HPDE6-E6E7 (cell line): ENCODE results near the gene RALGPS1.

Experiments used
- DNase-seq: peaks from one replicate; pipeline ENCODE4 v3.0.0; 2011; ENCODE audit warnings: missing footprints; ENCODE audit errors: extremely low spot score

RALGPS1 gene

GRCh38 chr9:127224178-127224882 is 309.7 kb downstream of the RALGPS1 start:
- DNase-seq = peak; percentile 92

DNA sequence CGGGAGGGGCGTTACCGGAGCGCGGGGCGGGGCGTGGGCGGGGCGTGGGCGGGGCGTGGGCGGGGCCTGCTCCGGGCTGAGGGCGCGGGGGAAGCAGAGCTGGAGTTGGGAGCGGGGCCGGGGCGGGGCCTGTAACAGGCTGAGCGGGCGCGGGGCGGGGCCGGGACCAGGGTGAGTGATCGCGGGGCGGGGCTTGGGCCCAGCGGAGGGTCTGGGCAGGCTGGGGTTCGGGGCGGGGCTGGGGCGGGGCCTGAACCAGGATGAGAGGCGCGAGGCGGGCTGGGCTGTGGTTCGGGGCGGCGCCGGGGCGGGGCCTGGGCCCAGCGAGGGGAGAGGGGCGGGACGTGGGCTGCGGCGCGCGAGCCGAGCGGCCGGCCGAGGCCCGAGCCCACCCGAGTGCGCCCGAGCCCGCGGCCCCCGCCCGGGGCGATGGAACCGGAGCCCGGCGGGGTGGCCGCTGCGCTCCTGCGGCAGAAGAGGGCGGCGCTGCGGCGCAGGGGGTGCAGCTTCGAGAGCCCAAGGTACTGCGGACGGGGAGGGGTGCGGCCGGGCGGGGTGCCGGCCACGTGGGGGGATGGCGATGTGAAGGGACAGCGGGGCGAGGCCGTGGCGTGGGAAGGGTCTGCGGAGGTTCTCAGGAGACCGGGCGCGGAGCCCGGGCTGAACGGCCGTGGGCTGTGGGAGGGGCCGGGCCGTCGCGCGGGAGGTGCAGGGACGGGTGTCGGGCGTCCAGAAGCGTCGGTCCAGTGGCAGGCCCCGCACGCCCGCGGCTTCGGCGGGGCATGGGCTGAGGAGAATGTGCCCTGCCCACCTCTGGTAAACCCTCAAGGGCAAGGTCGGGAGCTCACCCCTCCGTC is 310.5 kb downstream of the RALGPS1 start:
- DNase-seq = peak; percentile 98

DNA sequence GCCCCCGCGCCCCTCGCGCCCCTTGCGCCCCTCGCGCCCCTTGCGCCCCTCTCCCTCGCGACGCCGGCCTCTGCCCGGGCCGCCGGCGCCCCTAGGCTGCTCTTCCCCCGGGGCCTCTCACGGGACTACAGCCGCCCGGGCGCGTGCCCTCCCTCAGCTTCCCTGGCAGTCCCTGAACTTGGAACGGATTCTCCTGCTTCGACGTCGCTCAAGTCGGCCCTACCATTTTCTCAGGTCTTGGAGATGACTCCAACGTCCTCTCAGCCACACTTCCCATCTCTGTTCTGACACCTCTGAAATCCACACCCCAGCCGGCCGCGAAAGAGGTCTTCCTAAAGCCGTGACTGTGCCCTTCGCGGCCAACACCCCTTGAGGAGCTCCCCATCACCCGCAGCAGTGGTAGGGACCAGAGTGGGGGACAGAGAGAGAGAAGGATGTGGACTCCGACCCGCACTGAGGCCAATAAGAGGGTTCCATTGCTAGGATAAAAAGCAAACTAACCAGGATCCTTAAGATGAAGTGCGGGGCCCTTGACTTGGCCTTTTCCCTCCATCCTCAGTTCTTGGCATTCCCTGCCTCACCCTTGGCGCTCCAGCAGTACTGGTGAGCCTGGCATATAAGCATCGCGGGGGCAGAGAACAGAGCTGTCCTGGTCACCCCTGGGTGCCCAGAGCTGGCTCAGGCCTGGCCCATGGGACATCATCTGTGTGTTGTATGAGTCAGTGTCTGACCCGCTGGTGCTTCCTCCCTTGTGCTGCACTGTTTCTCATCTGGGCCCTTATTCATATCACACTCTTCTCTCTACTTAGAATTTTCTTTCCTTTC is 311.4 kb downstream of the RALGPS1 start:
- no peak for DNase-seq

GRCh38 chr9:127229691-127230417 is 315.3 kb downstream of the RALGPS1 start:
- DNase-seq = no peak

GRCh38 chr9:127231666-127232065 is 317.1 kb downstream of the RALGPS1 start:
- no peak for DNase-seq

DNA sequence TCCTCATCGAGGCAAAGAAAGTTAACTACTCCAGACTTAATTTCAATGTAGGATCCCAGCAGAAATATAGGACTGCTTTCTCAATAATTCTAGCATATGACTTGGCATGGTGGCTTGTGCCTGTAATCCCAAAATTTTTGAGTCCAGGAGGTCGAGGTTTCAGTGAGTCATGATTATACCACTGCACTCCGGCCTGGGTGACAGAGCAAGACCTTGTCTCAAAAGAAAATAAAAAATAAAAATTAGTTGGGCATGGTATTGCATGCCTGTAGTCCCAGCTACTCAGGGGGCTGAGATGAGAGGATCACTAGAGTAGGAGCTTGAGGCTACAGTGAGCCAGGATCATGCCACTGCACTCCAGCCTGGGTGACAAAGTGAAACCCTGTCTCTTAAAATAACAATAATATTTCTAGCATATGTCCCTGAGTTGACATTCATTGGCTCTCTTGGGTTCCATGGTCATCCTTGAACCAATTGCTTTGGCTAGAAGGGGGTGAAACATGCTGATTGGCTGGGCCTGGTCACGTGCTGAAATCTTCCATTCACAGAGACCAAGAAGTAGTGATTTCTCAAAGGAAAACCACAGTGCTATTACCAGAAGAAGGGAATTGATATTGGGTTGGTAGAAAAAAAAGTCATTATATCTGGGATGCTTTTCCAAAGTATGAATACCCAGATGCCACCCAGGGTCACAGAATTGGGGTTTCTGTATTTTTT is 318.4 kb downstream of the RALGPS1 start:
- no peak for DNase-seq

- DNase-seq = no peak
Measured at GRCh38 chr9:127233550-127233949, 319.0 kb downstream of the RALGPS1 start.

DNA sequence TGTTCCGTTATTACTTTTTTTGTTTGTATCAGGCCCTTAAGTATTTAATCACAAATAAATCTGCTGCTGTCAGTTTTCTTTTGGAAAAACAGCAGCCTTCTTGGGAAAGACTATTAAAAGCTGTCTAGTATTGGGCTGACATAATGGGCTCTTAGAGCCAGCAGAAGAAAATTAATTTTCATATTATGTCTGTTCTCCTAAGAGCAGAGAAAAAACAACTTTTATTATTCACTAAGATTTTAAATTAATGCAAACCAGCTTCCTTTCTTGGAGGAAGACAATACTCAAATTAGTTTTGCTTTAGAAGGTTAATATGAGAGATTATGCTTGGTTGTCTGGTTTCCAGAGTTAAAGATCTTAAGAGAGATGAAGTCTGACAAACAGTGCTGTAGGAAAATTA is 319.4 kb downstream of the RALGPS1 start:
- no peak for DNase-seq

DNA sequence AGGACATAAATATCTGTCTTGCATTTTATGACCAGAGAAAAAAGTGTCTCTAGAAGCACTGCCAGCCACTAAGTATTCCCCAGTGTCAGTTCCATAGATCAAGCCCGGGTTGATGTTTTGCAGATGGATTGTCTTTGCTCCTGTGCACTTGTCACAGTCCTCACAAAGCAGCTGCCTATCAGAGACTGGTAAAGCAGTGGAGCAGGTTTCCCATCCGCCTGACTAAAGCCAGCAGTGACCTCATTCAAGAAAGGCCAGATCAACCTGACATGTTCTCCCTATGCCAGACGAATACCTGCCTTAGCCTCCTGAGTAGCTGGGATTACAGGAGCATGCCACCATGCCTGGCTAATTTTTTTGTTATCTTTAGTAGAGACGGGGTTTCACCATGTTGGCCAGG is 323.2 kb downstream of the RALGPS1 start:
- DNase-seq = no peak

GRCh38 chr9:127241354-127241753 is 326.8 kb downstream of the RALGPS1 start:
- no peak for DNase-seq

GRCh38 chr9:127244609-127245601 is 330.3 kb downstream of the RALGPS1 start:
- peak; percentile 98 for DNase-seq

DNA sequence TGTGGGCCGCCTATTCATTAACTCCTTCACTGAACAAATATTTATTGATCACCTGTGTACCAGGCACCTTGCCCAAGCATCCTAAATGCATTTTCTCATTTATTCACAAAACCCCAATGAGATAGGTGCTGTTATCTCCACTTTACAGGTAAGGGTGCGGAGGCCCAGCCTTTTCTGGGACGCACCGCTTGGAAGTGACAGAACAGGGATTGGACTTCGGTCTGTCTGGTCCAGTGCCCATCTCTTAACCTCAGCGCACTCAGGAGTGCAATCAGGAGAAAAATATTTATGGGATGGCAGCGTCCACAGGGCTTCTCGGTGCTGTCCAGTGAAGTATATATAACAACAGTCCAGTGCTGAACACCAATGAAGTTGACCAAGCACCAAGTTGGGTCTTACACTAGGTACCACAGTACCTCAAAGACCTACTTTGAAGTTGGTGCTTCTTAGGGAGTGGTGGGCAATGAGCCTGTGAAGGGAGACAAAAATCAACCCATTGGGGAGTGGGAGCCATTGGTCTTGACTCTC is 331.1 kb downstream of the RALGPS1 start:
- DNase-seq = no peak

DNA sequence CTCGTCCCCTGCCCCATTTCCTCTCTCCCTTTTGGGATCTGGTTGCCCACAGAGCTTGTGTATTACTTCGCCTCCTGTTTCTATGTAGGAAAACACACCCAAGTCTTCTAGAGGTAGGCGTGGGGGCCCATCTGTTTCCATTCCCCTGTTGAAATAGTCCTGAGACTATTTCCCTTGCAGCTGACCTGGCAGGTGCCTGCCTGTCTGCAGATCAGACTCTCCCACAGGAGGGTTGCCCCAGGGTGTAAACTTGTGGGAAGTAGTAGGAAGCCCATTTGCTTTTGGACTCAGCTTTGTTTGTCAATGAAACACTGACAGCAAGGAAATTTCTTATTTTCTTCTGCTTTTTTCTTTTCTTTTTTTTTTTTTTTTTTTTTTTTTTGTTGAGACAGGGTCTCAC is 333.7 kb downstream of the RALGPS1 start:
- DNase-seq = no peak

GRCh38 chr9:127249877-127250276 is 335.3 kb downstream of the RALGPS1 start:
- no peak for DNase-seq

- DNase-seq = no peak
Measured at GRCh38 chr9:127250896-127251391, 336.4 kb downstream of the RALGPS1 start.

- no peak for DNase-seq
Measured at GRCh38 chr9:127252410-127253318, 338.1 kb downstream of the RALGPS1 start.

GRCh38 chr9:127253446-127253845 is 338.9 kb downstream of the RALGPS1 start:
- DNase-seq = no peak

DNA sequence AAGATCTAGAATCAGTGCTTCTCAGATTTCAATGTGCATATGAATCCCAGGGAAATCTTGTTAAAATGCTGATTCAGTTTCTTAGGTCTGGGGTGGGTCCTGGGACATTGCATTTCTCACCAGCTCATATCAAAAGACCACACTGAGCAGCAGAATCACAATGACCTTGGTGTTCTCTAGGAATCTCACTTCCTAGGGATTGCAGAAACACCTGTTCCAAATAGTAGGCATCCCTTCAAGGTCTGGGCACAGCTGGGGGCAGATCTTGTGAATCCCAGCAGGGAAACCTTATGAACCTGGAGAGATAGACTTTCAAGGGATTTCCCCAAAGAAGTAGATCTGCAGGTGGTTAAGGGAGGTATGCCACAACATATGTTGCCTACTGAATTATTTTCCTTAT is 341.1 kb downstream of the RALGPS1 start:
- no peak for DNase-seq
